OCI-LY1 (cell line): ENCODE data around the gene PABPC3.

Experiments used
- EZH2 ChIP-seq: fragments of 200-600 bp; sonication (generic), shearing (Covaris generic); IDR thresholded peaks from 2 replicates; pipeline ENCODE4 v1.8.0; 2017; ENCODE audit warnings: borderline replicate concordance, mixed run types, mild to moderate bottlenecking, antibody characterized with exemption, low read length, moderate library complexity, mixed read lengths
- TF ChIP-seq, protein P1 (sequence below): fragments of 200-600 bp; sonication (generic), shearing (Covaris generic); IDR thresholded peaks from 2 replicates; pipeline ENCODE4 v1.5.1; 2017; ENCODE audit warnings: mild to moderate bottlenecking, antibody characterized with exemption, low read length, moderate library complexity, mixed read lengths

DNA sequence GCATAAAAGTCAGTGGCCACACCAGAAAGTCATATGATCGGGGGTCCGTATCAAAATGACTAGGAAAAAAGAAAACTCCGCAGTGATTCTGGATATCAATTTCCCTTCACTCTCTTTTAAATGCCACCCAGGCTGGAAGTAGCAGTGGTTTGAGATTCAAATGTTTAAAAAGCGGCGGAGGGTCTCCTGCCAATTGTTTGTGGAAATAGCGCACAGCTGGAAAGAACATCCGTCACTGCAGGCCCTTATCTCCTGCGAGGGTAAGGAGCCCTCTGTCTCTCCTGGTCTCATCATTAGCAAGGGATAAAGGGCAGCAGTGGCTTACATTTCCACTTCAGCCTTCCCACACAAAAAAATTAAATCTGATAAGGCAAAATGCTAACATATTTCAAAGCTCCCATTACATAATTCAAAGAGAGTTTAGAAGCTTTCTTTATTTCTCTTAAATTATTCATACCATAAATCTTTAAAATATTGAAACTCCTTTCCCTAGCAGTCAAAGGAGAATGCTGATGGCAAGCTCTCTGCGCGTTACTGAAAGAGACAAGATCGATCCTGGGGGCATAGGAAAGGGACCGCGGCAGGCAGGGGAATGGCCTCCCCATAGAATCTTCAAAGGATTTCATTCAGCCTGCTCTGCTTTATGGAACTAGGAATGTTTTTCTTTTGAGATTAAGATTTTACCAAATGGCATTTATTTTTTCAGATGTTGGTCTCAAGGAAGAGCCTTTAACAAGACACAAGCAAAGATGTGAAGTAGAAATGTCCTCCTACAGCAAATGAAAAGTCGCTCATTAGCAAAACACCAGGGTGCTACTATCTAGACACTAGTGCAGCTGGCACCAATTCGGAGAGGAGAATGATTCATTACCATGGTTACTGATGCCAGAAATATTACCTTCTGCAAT is 41.2 kb downstream of the PABPC3 start:
- TF ChIP-seq, protein P1, sequence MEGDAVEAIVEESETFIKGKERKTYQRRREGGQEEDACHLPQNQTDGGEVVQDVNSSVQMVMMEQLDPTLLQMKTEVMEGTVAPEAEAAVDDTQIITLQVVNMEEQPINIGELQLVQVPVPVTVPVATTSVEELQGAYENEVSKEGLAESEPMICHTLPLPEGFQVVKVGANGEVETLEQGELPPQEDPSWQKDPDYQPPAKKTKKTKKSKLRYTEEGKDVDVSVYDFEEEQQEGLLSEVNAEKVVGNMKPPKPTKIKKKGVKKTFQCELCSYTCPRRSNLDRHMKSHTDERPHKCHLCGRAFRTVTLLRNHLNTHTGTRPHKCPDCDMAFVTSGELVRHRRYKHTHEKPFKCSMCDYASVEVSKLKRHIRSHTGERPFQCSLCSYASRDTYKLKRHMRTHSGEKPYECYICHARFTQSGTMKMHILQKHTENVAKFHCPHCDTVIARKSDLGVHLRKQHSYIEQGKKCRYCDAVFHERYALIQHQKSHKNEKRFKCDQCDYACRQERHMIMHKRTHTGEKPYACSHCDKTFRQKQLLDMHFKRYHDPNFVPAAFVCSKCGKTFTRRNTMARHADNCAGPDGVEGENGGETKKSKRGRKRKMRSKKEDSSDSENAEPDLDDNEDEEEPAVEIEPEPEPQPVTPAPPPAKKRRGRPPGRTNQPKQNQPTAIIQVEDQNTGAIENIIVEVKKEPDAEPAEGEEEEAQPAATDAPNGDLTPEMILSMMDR, result no peak
- TF ChIP-seq EZH2, result no peak
